Liver (tissue), 9 donors: ENCODE measurements around the gene CELF2. TPM values are rescaled to one million over a fixed set of nuclear protein-coding genes. Genes with fewer than 3 reads are reported as not detected.

Experiments
- DNase-seq: peaks from one replicate; pipeline ENCODE4 v3.0.0-alpha.2; 2017; ENCODE audit warnings: low spot score
- H3K27ac ChIP-seq, 2 donors: one replicate each; pipeline ENCODE4 v1.7.0; 2013; ENCODE audit warnings: inconsistent platforms in 2 of 2, low read length in 2 of 2, control low read depth in 1 of 2, low read depth in 1 of 2, mild to moderate bottlenecking in 1 of 2
- H3K27me3 ChIP-seq, 4 donors: one replicate each; pipeline versions ENCODE4 v1.6.1 to v1.7.0; 2013; ENCODE audit warnings: low read length in 3 of 4, inconsistent platforms in 1 of 4, mild to moderate bottlenecking in 1 of 4, moderate library complexity in 1 of 4; ENCODE audit not compliant: control insufficient read depth in 4 of 4, insufficient read depth in 4 of 4
- H3K36me3 ChIP-seq, 4 donors: one replicate each; pipeline versions ENCODE4 v1.6.1 to v1.7.0; 2013; ENCODE audit warnings: low read length in 3 of 4, mild to moderate bottlenecking in 3 of 4, low read depth in 1 of 4, moderate library complexity in 1 of 4; ENCODE audit not compliant: control insufficient read depth in 4 of 4, insufficient read depth in 3 of 4
- H3K4me1 ChIP-seq, 4 donors: one replicate each; pipeline versions ENCODE4 v1.6.1 to v1.7.0; 2013; ENCODE audit warnings: low read length in 3 of 4, mild to moderate bottlenecking in 3 of 4, moderate library complexity in 1 of 4; ENCODE audit not compliant: control insufficient read depth in 4 of 4, insufficient read depth in 4 of 4
- H3K4me3 ChIP-seq, 3 donors: one replicate each; pipeline versions ENCODE4 v1.6.1 to v1.7.0; 2013; ENCODE audit warnings: low read length in 3 of 3, control low read depth in 1 of 3, low read depth in 1 of 3, mild to moderate bottlenecking in 1 of 3
- H3K9ac ChIP-seq, 2 donors: one replicate each; pipeline ENCODE4 v1.7.0; 2013; ENCODE audit warnings: low read length in 2 of 2, mild to moderate bottlenecking in 2 of 2, moderate library complexity in 2 of 2, control low read depth in 1 of 2, low read depth in 1 of 2
- H3K9me3 ChIP-seq, 4 donors: one replicate each; pipeline versions ENCODE4 v1.6.1 to v1.7.0; 2013; ENCODE audit warnings: low read length in 3 of 4; ENCODE audit not compliant: control insufficient read depth in 4 of 4
- ATF3 ChIP-seq: IDR thresholded peaks from 2 replicates; pipeline ENCODE4 v1.6.1; 2016; ENCODE audit warnings: antibody characterized with exemption
- CTCF ChIP-seq: fragments of 150-350 bp; IDR thresholded peaks from 2 replicates; pipeline ENCODE4 v1.5.1; 2017; ENCODE audit warnings: improper control_type of control experiment, low read depth, low read length; ENCODE audit not compliant: missing input control
- EGR1 ChIP-seq, 2 donors: IDR thresholded peaks; 2 replicates each; pipeline ENCODE4 v1.6.1; 2016 to 2018; ENCODE audit warnings: antibody characterized with exemption in 2 of 2, low read depth in 2 of 2
- FOXA1 ChIP-seq: IDR thresholded peaks from 2 replicates; pipeline ENCODE4 v1.6.1; 2016; ENCODE audit warnings: antibody characterized with exemption
- FOXA2 ChIP-seq: IDR thresholded peaks from 2 replicates; pipeline ENCODE4 v1.6.1; 2016; ENCODE audit warnings: antibody characterized with exemption
- GABPA ChIP-seq, 2 donors: IDR thresholded peaks in 1 of 2; conservative IDR thresholded peaks in 1 of 2; 2 replicates each; pipeline ENCODE4 v1.6.1; 2016; ENCODE audit warnings: antibody characterized with exemption in 2 of 2, mild to moderate bottlenecking in 1 of 2, moderate library complexity in 1 of 2
- HNF4A ChIP-seq, 2 donors: conservative IDR thresholded peaks; 2 replicates each; pipeline ENCODE4 v1.6.1; 2016; ENCODE audit warnings: antibody characterized with exemption in 2 of 2, mild to moderate bottlenecking in 2 of 2
- HNF4G ChIP-seq: IDR thresholded peaks from 2 replicates; pipeline ENCODE4 v1.6.1; 2016; ENCODE audit warnings: antibody characterized with exemption
- JUND ChIP-seq, 2 donors: IDR thresholded peaks; 2 replicates each; pipeline ENCODE4 v1.6.1; 2016; ENCODE audit warnings: antibody characterized with exemption in 2 of 2
- MAX ChIP-seq: IDR thresholded peaks from 2 replicates; pipeline ENCODE4 v1.6.1; 2016; ENCODE audit warnings: antibody characterized with exemption
- NR2F2 ChIP-seq: IDR thresholded peaks from 2 replicates; pipeline ENCODE4 v1.6.1; 2016; ENCODE audit warnings: antibody characterized with exemption
- RXRA ChIP-seq, 2 donors: IDR thresholded peaks; 2 replicates each; pipeline ENCODE4 v1.6.1; 2017 to 2018; ENCODE audit warnings: antibody characterized with exemption in 2 of 2, mild to moderate bottlenecking in 1 of 2
- TAF1 ChIP-seq: conservative IDR thresholded peaks from 2 replicates; pipeline ENCODE4 v1.6.1; 2016; ENCODE audit warnings: antibody characterized with exemption, mild to moderate bottlenecking
- ZBTB33 ChIP-seq: IDR thresholded peaks from 2 replicates; pipeline ENCODE4 v1.6.1; 2016; ENCODE audit warnings: antibody characterized with exemption
- WGBS: extraction: QIAGEN DNeasy Blood & Tissue Kit; methylation state at CpG from one replicate; pipeline ENCODE4 v1.1.7; 2013; 5-methylcytosine and 5-hydroxymethylcytosine counted together
- polyA plus RNA-seq, 2 donors: library from polyadenylated mRNA; stranded (reverse) in 1 of 2; unstranded in 1 of 2; fragments of 200-250 nt in 1 of 2; fragments of >200 nt in 1 of 2; fragmentation: Nextera tagmentation in 1 of 2; extraction: Ambion mirVana in 1 of 2; gene quantifications; one replicate each; pipeline versions ENCODE4 v1.2.1 to v1.2.3, GENCODE V29; 2013 to 2015
- total RNA-seq, 2 donors: library from RNA; depleted of rRNA; stranded (reverse); fragments of >200 nt; gene quantifications; one replicate each; pipeline ENCODE4 v1.2.3, GENCODE V29; 2014
- donor health status: healthy.
- donor health status: healthy.
- donor health status: healthy.
- donor health status: healthy.
- donor health status: healthy.

Gene CELF2
- total and polyA plus RNA-seq, 4 donors, result 1.4 to 8.5 (median 5.6) TPM

- Histone ChIP-seq H3K27me3 (peaks cover 0 to 6% (median 0%) of the 10 kb centered on the region in 4 donors), H3K4me3 (no peak overlapping the region), H3K9me3 (no peaks in the 10 kb centered on the region), H3K4me1 (no peaks in the 10 kb centered on the region), H3K9ac (no peak overlapping the region), H3K27ac (no peak overlapping the region), H3K36me3 (no peaks in the 10 kb centered on the region)
- no peak for TF ChIP-seq HNF4G
- TF ChIP-seq TAF1, result no peak
- no peak for TF ChIP-seq ZBTB33
- no peak for TF ChIP-seq FOXA1
- no peak for TF ChIP-seq JUND (IDR thresholded peaks at IDR 0.05)
- TF ChIP-seq NR2F2, result no peak
- TF ChIP-seq ATF3, result no peak
- TF ChIP-seq CTCF, result no peak
- no peak for TF ChIP-seq FOXA2
- DNase-seq, result no peak
- WGBS, result 83% methylated on average over 13 of the region's 13 CpGs
These were observed 239.2 kb downstream of the CELF2 start for GRCh38 chr10:11256896-11257295.

- Histone ChIP-seq H3K27me3 (peaks cover 0 to 6% (median 0%) of the 10 kb centered on the region in 4 donors), H3K4me1 (no peaks in the 10 kb centered on the region), H3K36me3 (no peaks in the 10 kb centered on the region), H3K9me3 (no peaks in the 10 kb centered on the region), H3K9ac (no peak overlapping the region), H3K4me3 (no peak overlapping the region), H3K27ac (no peak overlapping the region)
- 79% methylated on average over 13 of the region's 13 CpGs for WGBS
- no peak for DNase-seq
- TF ChIP-seq HNF4A (conservative IDR thresholded peaks at IDR 0.05) (no peak), HNF4G (no peak), RXRA (IDR thresholded peaks at IDR 0.05) (no peak), GABPA (IDR thresholded peaks at IDR 0.05 in 1 of 2, conservative IDR thresholded peaks at IDR 0.05 in 1 of 2) (no peak), FOXA1 (no peak), CTCF (no peak), MAX (no peak), EGR1 (IDR thresholded peaks at IDR 0.05; ENCODE audit: low read depth in 2 of 2) (no peak)
These were observed 239.9 kb downstream of the CELF2 start for GRCh38 chr10:11257440-11258090.
